Mesendoderm (in vitro differentiated cells): Measurements from ENCODE around the gene TRPM5.

Experiments used
- DNase-seq: peaks from one replicate; pipeline ENCODE4 v3.0.0; 2013
- H2AK5ac ChIP-seq: 2 replicates; pipeline ENCODE4 v1.6.1; 2013; ENCODE audit warnings: low read length, inconsistent platforms
- H2BK120ac ChIP-seq: 2 replicates; pipeline ENCODE4 v1.6.1; 2013; ENCODE audit warnings: low read depth, mild to moderate bottlenecking, low read length, moderate library complexity, mixed read lengths
- H2BK15ac ChIP-seq: replicated peaks from 2 replicates; pipeline ENCODE4 v1.6.1; 2013; ENCODE audit warnings: low read depth, mild to moderate bottlenecking, moderate library complexity
- H2BK5ac ChIP-seq: 2 replicates; pipeline ENCODE4 v1.6.1; 2013; ENCODE audit warnings: low read length, inconsistent platforms
- H3K18ac ChIP-seq: 2 replicates; pipeline ENCODE4 v1.6.1; 2013; ENCODE audit warnings: mild to moderate bottlenecking, low read length, mixed read lengths
- H3K23ac ChIP-seq: one replicate; pipeline ENCODE4 v1.6.1; 2013; ENCODE audit warnings: low read length
- H3K27ac ChIP-seq: 2 replicates; pipeline ENCODE4 v1.5.1; 2013; ENCODE audit warnings: low read depth, mild to moderate bottlenecking, inconsistent platforms, low read length, moderate library complexity
- H3K27me3 ChIP-seq: 2 replicates; pipeline ENCODE4 v1.6.1; 2013; ENCODE audit warnings: low read length, control low read depth, mild to moderate bottlenecking, inconsistent platforms; ENCODE audit not compliant: insufficient read depth, poor library complexity
- H3K36me3 ChIP-seq: 2 replicates; pipeline ENCODE4 v1.6.1; 2013; ENCODE audit warnings: low read length, inconsistent platforms; ENCODE audit not compliant: control insufficient read depth, insufficient read depth
- H3K4ac ChIP-seq: one replicate; pipeline ENCODE4 v1.6.1; 2013; ENCODE audit warnings: low read depth, mild to moderate bottlenecking, low read length, moderate library complexity
- H3K4me1 ChIP-seq: 2 replicates; pipeline ENCODE4 v1.6.1; 2013; ENCODE audit warnings: low read depth, low read length, inconsistent platforms; ENCODE audit not compliant: control insufficient read depth
- H3K4me2 ChIP-seq: 2 replicates; pipeline ENCODE4 v1.6.1; 2013; ENCODE audit warnings: low read length
- H3K4me3 ChIP-seq: 2 replicates; pipeline ENCODE4 v1.5.1; 2013; ENCODE audit warnings: mild to moderate bottlenecking, low read length
- H3K56ac ChIP-seq: one replicate; pipeline ENCODE4 v1.6.1; 2013; ENCODE audit warnings: low read length
- H3K79me1 ChIP-seq: 2 replicates; pipeline ENCODE4 v1.6.1; 2013; ENCODE audit warnings: low read length, inconsistent platforms
- H3K79me2 ChIP-seq: 2 replicates; pipeline ENCODE4 v1.6.1; 2013; ENCODE audit warnings: mild to moderate bottlenecking, low read length; ENCODE audit not compliant: control insufficient read depth, insufficient read depth
- H3K9ac ChIP-seq: 2 replicates; pipeline ENCODE4 v1.6.1; 2013; ENCODE audit warnings: low read length, inconsistent platforms
- H4K5ac ChIP-seq: one replicate; pipeline ENCODE4 v1.6.1; 2013; ENCODE audit warnings: low read length
- H4K8ac ChIP-seq: one replicate; pipeline ENCODE4 v1.6.1; 2013; ENCODE audit warnings: low read depth, mild to moderate bottlenecking, control low read depth, low read length, moderate library complexity
- WGBS: extraction: QIAGEN DNeasy Blood & Tissue Kit; methylation state at CpG from one replicate; pipeline ENCODE4 v1.1.7; 2013; ENCODE audit warnings: low lambda C conversion rate, missing lambda C conversion rate; ENCODE audit not compliant: insufficient coverage; ENCODE audit errors: extremely low coverage; 5-methylcytosine and 5-hydroxymethylcytosine counted together

TRPM5 gene

GRCh38 chr11:2477254-2477653 is 32.9 kb upstream of the TRPM5 start:
- H2BK120ac ChIP-seq: no peak overlapping the region
- no peak overlapping the region for H3K9ac ChIP-seq
- no peak overlapping the region for H4K8ac ChIP-seq
- H3K79me1 ChIP-seq: no peaks in the 10 kb centered on the region
- no peak overlapping the region for H3K4me2 ChIP-seq
- no peaks in the 10 kb centered on the region for H3K27me3 ChIP-seq
- no peak overlapping the region for H4K5ac ChIP-seq
- no CpG with 5 or more reads among the region's 3 CpGs for WGBS
- no peak overlapping the region for H3K18ac ChIP-seq
- no peak overlapping the region for H2AK5ac ChIP-seq
- H3K4me3 ChIP-seq: no peak overlapping the region
- H2BK15ac ChIP-seq: no peak overlapping the region
- H3K23ac ChIP-seq: no peak overlapping the region
- H3K4me1 ChIP-seq: no peaks in the 10 kb centered on the region
- H2BK5ac ChIP-seq: no peak overlapping the region
- no peaks in the 10 kb centered on the region for H3K79me2 ChIP-seq
- H3K27ac ChIP-seq: no peak overlapping the region
- no peak for DNase-seq
- no peaks in the 10 kb centered on the region for H3K36me3 ChIP-seq
- H3K56ac ChIP-seq: no peak overlapping the region
- H3K4ac ChIP-seq: no peak overlapping the region

- Histone ChIP-seq H2BK120ac (no peak overlapping the region), H4K8ac (no peak overlapping the region), H3K4me2 (no peak overlapping the region), H3K56ac (no peak overlapping the region), H3K79me1 (no peaks in the 10 kb centered on the region), H3K4me1 (no peaks in the 10 kb centered on the region), H3K27me3 (no peaks in the 10 kb centered on the region), H2AK5ac (no peak overlapping the region), H3K9ac (no peak overlapping the region), H3K36me3 (no peaks in the 10 kb centered on the region), H3K23ac (no peak overlapping the region), H2BK15ac (no peak overlapping the region), H4K5ac (no peak overlapping the region), H3K4ac (no peak overlapping the region), H3K18ac (no peak overlapping the region), H3K27ac (no peak overlapping the region), H3K79me2 (no peaks in the 10 kb centered on the region), H3K4me3 (no peak overlapping the region), H2BK5ac (no peak overlapping the region)
- WGBS: no CpG with 5 or more reads among the region's 17 CpGs
- DNase-seq: no peak
Measured at GRCh38 chr11:2475136-2475918, 31.0 kb upstream of the TRPM5 start.

- Histone ChIP-seq H4K5ac (no peak overlapping the region), H3K79me1 (no peaks in the 10 kb centered on the region), H3K56ac (no peak overlapping the region), H2BK15ac (no peak overlapping the region), H3K27me3 (no peaks in the 10 kb centered on the region), H3K23ac (no peak overlapping the region), H3K4me2 (no peak overlapping the region), H3K9ac (no peak overlapping the region), H4K8ac (no peak overlapping the region), H3K18ac (no peak overlapping the region), H3K36me3 (no peaks in the 10 kb centered on the region), H3K79me2 (no peaks in the 10 kb centered on the region), H3K4me3 (no peak overlapping the region), H3K4me1 (no peaks in the 10 kb centered on the region), H2BK120ac (no peak overlapping the region), H3K27ac (no peak overlapping the region), H2BK5ac (no peak overlapping the region), H2AK5ac (no peak overlapping the region), H3K4ac (no peak overlapping the region)
- no peak for DNase-seq
- WGBS: no CpG with 5 or more reads among the region's 19 CpGs
Measured at GRCh38 chr11:2474059-2474901, 30.0 kb upstream of the TRPM5 start.

- Histone ChIP-seq H2AK5ac (no peak overlapping the region), H2BK15ac (no peak overlapping the region), H3K23ac (no peak overlapping the region), H2BK120ac (no peak overlapping the region), H4K8ac (no peak overlapping the region), H3K36me3 (no peaks in the 10 kb centered on the region), H3K79me1 (no peaks in the 10 kb centered on the region), H4K5ac (no peak overlapping the region), H2BK5ac (no peak overlapping the region), H3K9ac (no peak overlapping the region), H3K4me2 (no peak overlapping the region), H3K4ac (no peak overlapping the region), H3K27me3 (no peaks in the 10 kb centered on the region), H3K27ac (no peak overlapping the region), H3K56ac (no peak overlapping the region), H3K79me2 (no peaks in the 10 kb centered on the region), H3K4me1 (no peaks in the 10 kb centered on the region), H3K18ac (no peak overlapping the region), H3K4me3 (no peak overlapping the region)
- no peak for DNase-seq
- no CpG with 5 or more reads among the region's 27 CpGs for WGBS
Measured at GRCh38 chr11:2473361-2474058, 29.2 kb upstream of the TRPM5 start.

GRCh38 chr11:2472428-2473186 is 28.3 kb upstream of the TRPM5 start:
- Histone ChIP-seq H2BK5ac (no peak overlapping the region), H3K27ac (no peak overlapping the region), H3K23ac (no peak overlapping the region), H3K27me3 (no peaks in the 10 kb centered on the region), H3K18ac (no peak overlapping the region), H3K36me3 (no peaks in the 10 kb centered on the region), H2AK5ac (no peak overlapping the region), H3K4me1 (no peaks in the 10 kb centered on the region), H3K4me3 (no peak overlapping the region), H3K4me2 (no peak overlapping the region), H4K8ac (no peak overlapping the region), H2BK15ac (no peak overlapping the region), H3K79me2 (no peaks in the 10 kb centered on the region), H3K56ac (no peak overlapping the region), H4K5ac (no peak overlapping the region), H2BK120ac (no peak overlapping the region), H3K4ac (no peak overlapping the region), H3K9ac (no peak overlapping the region), H3K79me1 (no peaks in the 10 kb centered on the region)
- DNase-seq: no peak
- WGBS: no CpG with 5 or more reads among the region's 8 CpGs
